GM23338 (cell line): ENCODE results near the gene CAMTA1. TPM values are rescaled to one million over a fixed set of nuclear protein-coding genes. Genes with fewer than 3 reads are reported as not detected.

Experiments
- ATAC-seq: fragments of 200-7000 bp; cut with Tn5 transposase; 3 replicates; pipeline ENCODE4 v1.9.1; 2020
- DNase-seq: peaks from one replicate; pipeline ENCODE4 v3.0.0-alpha.2; 2015; ENCODE audit warnings: low spot score
- H2AFZ ChIP-seq: fragments of 200-600 bp; sonication (generic); 2 replicates; pipeline ENCODE4 v1.8.0; 2016; ENCODE audit warnings: antibody characterized with exemption, mild to moderate bottlenecking, moderate library complexity
- H3F3A ChIP-seq: fragments of 200-600 bp; sonication (generic); replicated peaks from 2 replicates; pipeline ENCODE4 v1.8.0; 2017; ENCODE audit warnings: antibody characterized with exemption, mixed run types, low read depth
- H3K27ac ChIP-seq: fragments of 200-600 bp; sonication (generic); 2 replicates; pipeline ENCODE4 v1.6.1; 2016; ENCODE audit warnings: low read depth
- H3K27me3 ChIP-seq: fragments of 200-600 bp; sonication (generic); 2 replicates; pipeline ENCODE4 v1.8.0; 2016; ENCODE audit warnings: mild to moderate bottlenecking, mixed run types, moderate library complexity; ENCODE audit not compliant: insufficient read depth
- H3K36me3 ChIP-seq: fragments of 200-600 bp; sonication (generic); 2 replicates; pipeline ENCODE4 v1.8.0; 2016; ENCODE audit warnings: mild to moderate bottlenecking; ENCODE audit not compliant: insufficient read depth
- H3K4me1 ChIP-seq: fragments of 200-600 bp; sonication (generic); 2 replicates; pipeline ENCODE4 v1.8.0; 2016; ENCODE audit warnings: mild to moderate bottlenecking, moderate library complexity; ENCODE audit not compliant: insufficient read depth
- H3K4me2 ChIP-seq: fragments of 200-600 bp; sonication (generic); 2 replicates; pipeline ENCODE4 v1.7.1; 2017; ENCODE audit warnings: mixed run types
- H3K4me3 ChIP-seq: fragments of 200-600 bp; sonication (generic); 2 replicates; pipeline ENCODE4 v1.6.1; 2016; ENCODE audit warnings: mixed run types
- H3K79me2 ChIP-seq: fragments of 200-600 bp; sonication (generic); replicated peaks from 2 replicates; pipeline ENCODE4 v1.8.0; 2017; ENCODE audit warnings: mild to moderate bottlenecking; ENCODE audit not compliant: insufficient read depth
- H3K9me2 ChIP-seq: fragments of 200-600 bp; sonication (generic); 2 replicates; pipeline ENCODE4 v1.8.0; 2017; ENCODE audit not compliant: insufficient read depth
- H4K20me1 ChIP-seq: fragments of 200-600 bp; sonication (generic); replicated peaks from 2 replicates; pipeline ENCODE4 v1.8.0; 2017; ENCODE audit warnings: mild to moderate bottlenecking; ENCODE audit not compliant: insufficient read depth
- H3K27ac Mint-ChIP-seq: 2 replicates; pipeline ENCODE4 v1.8.0; 2020; ENCODE audit warnings: inconsistent platforms, mild to moderate bottlenecking, moderate library complexity, mixed read lengths
- H3K27me3 Mint-ChIP-seq: 3 replicates; pipeline ENCODE4 v1.8.0; 2022; ENCODE audit warnings: low read depth, mild to moderate bottlenecking, moderate library complexity, mixed read lengths, inconsistent platforms; ENCODE audit not compliant: insufficient read depth, poor library complexity
- H3K36me3 Mint-ChIP-seq: 3 replicates; pipeline ENCODE4 v1.8.0; 2021; ENCODE audit warnings: low read depth, mild to moderate bottlenecking, inconsistent platforms, moderate library complexity, mixed read lengths
- H3K4me1 Mint-ChIP-seq: 3 replicates; pipeline ENCODE4 v1.8.0; 2020; ENCODE audit warnings: mild to moderate bottlenecking, inconsistent platforms, mixed read lengths
- H3K4me3 Mint-ChIP-seq: 3 replicates; pipeline ENCODE4 v1.8.0; 2021; ENCODE audit warnings: moderate library complexity, mild to moderate bottlenecking, inconsistent platforms, mixed read lengths
- H3K9me3 Mint-ChIP-seq: 3 replicates; pipeline ENCODE4 v1.8.0; 2020; ENCODE audit warnings: moderate library complexity, mild to moderate bottlenecking, inconsistent platforms, mixed read lengths
- CREB1 ChIP-seq: fragments of 250-450 bp; sonication (Bioruptor Pico); IDR thresholded peaks from 2 replicates; pipeline ENCODE4 v1.5.0; 2020; ENCODE audit warnings: low read depth, mild to moderate bottlenecking, moderate library complexity
- EZH2 ChIP-seq: fragments of 200-600 bp; sonication (generic); IDR thresholded peaks from one replicate; pipeline ENCODE4 v1.8.0; 2017; ENCODE audit warnings: antibody characterized with exemption, mild to moderate bottlenecking, low read depth; ENCODE audit not compliant: unreplicated experiment
- EZH2phosphoT487 ChIP-seq: fragments of 200-600 bp; sonication (generic); IDR thresholded peaks from one replicate; pipeline ENCODE4 v1.8.1; 2018; ENCODE audit warnings: antibody characterized with exemption; ENCODE audit not compliant: unreplicated experiment
- JUNB ChIP-seq: IDR thresholded peaks from one replicate; pipeline ENCODE4 v1.6.1; 2016; ENCODE audit warnings: antibody characterized with exemption; ENCODE audit not compliant: unreplicated experiment
- NANOG ChIP-seq: IDR thresholded peaks from 2 replicates; pipeline ENCODE4 v1.6.1; 2016; ENCODE audit warnings: antibody characterized with exemption, borderline replicate concordance
- POLR2AphosphoS5 ChIP-seq: IDR thresholded peaks from 2 replicates; pipeline ENCODE4 v1.6.1; 2016; ENCODE audit warnings: antibody characterized with exemption, low read depth
- STAT1 ChIP-seq: IDR thresholded peaks from one replicate; pipeline ENCODE4 v1.6.1; 2016; ENCODE audit warnings: antibody characterized with exemption; ENCODE audit not compliant: unreplicated experiment
- ZNF114 ChIP-seq: fragments of 250-450 bp; sonication (Bioruptor Pico); IDR thresholded peaks from 2 replicates; pipeline ENCODE4 v1.5.0; 2020; ENCODE audit warnings: mild to moderate bottlenecking, moderate library complexity
- ZNF331 ChIP-seq: fragments of 250-450 bp; sonication (Bioruptor Pico); IDR thresholded peaks from 2 replicates; pipeline ENCODE4 v1.5.0; 2020; ENCODE audit warnings: low read depth, mild to moderate bottlenecking, moderate library complexity
- polyA plus RNA-seq: library from polyadenylated mRNA; unstranded; fragments of >200 nt; fragmentation: Nextera tagmentation; extraction: Ambion mirVana; gene quantifications from 2 replicates; pipeline ENCODE4 v1.2.1, GENCODE V29; 2016
- total RNA-seq: library from RNA; depleted of rRNA; stranded (reverse); fragments of >200 nt; shearing (Covaris generic); gene quantifications from 2 replicates; pipeline ENCODE4 v1.2.3, GENCODE V29; 2014
- TF ChIP-seq, protein P1 (sequence below): IDR thresholded peaks from 2 replicates; pipeline ENCODE4 v1.6.1; 2016; ENCODE audit warnings: antibody characterized with exemption
- TF ChIP-seq, protein P2 (sequence below): fragments of 250-450 bp; sonication (Bioruptor Pico); IDR thresholded peaks from 2 replicates; pipeline ENCODE4 v1.5.0; 2020; ENCODE audit warnings: mild to moderate bottlenecking, moderate library complexity
- TF ChIP-seq, protein P3 (sequence below): IDR thresholded peaks from one replicate; pipeline ENCODE4 v1.6.1; 2018; ENCODE audit warnings: antibody characterized with exemption; ENCODE audit not compliant: unreplicated experiment
- TF ChIP-seq, protein P4 (sequence below), 2 experiments: fragments of 200-600 bp in 1 of 2; sonication (generic) in 1 of 2; conservative IDR thresholded peaks; 2 replicates each; pipeline versions ENCODE4 v1.5.1 to v1.6.1; 2016 to 2017; ENCODE audit warnings: antibody characterized with exemption in 2 of 2, low read depth in 2 of 2, mild to moderate bottlenecking in 2 of 2, moderate library complexity in 1 of 2

The CAMTA1 gene
- total and polyA plus RNA-seq, 2 experiments from 2014 or later = 115 to 519 TPM

DNA sequence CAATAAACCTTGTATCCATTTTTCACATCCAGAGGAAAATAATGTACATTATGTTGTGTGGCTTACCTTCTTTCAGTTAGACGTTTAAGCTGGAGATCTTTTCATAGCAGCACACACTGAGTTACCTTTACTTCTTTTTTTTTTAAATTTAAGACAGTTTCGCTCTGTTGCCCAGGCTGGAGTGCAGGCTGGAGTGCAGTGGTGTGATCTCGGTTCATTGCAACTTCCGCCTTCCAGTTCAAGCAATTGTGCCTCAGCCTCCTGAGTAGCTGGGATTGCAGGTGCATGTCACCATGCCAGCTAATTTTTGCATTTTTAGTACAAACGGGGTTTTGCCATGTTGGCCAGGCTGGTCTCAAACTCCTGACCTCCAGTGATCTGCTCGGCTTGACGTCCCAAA, 7.4 kb upstream of the CAMTA1 start:
- TF ChIP-seq EZH2 (no peak), ZNF114 (no peak), POLR2AphosphoS5 (no peak), CREB1 (CRISPR knock-in tag) (no peak), EZH2phosphoT487 (no peak), NANOG (no peak), ZNF331 (no peak), STAT1 (no peak), JUNB (no peak)
- TF ChIP-seq, protein P1, sequence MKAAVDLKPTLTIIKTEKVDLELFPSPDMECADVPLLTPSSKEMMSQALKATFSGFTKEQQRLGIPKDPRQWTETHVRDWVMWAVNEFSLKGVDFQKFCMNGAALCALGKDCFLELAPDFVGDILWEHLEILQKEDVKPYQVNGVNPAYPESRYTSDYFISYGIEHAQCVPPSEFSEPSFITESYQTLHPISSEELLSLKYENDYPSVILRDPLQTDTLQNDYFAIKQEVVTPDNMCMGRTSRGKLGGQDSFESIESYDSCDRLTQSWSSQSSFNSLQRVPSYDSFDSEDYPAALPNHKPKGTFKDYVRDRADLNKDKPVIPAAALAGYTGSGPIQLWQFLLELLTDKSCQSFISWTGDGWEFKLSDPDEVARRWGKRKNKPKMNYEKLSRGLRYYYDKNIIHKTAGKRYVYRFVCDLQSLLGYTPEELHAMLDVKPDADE = no peak
- TF ChIP-seq, protein P2, sequence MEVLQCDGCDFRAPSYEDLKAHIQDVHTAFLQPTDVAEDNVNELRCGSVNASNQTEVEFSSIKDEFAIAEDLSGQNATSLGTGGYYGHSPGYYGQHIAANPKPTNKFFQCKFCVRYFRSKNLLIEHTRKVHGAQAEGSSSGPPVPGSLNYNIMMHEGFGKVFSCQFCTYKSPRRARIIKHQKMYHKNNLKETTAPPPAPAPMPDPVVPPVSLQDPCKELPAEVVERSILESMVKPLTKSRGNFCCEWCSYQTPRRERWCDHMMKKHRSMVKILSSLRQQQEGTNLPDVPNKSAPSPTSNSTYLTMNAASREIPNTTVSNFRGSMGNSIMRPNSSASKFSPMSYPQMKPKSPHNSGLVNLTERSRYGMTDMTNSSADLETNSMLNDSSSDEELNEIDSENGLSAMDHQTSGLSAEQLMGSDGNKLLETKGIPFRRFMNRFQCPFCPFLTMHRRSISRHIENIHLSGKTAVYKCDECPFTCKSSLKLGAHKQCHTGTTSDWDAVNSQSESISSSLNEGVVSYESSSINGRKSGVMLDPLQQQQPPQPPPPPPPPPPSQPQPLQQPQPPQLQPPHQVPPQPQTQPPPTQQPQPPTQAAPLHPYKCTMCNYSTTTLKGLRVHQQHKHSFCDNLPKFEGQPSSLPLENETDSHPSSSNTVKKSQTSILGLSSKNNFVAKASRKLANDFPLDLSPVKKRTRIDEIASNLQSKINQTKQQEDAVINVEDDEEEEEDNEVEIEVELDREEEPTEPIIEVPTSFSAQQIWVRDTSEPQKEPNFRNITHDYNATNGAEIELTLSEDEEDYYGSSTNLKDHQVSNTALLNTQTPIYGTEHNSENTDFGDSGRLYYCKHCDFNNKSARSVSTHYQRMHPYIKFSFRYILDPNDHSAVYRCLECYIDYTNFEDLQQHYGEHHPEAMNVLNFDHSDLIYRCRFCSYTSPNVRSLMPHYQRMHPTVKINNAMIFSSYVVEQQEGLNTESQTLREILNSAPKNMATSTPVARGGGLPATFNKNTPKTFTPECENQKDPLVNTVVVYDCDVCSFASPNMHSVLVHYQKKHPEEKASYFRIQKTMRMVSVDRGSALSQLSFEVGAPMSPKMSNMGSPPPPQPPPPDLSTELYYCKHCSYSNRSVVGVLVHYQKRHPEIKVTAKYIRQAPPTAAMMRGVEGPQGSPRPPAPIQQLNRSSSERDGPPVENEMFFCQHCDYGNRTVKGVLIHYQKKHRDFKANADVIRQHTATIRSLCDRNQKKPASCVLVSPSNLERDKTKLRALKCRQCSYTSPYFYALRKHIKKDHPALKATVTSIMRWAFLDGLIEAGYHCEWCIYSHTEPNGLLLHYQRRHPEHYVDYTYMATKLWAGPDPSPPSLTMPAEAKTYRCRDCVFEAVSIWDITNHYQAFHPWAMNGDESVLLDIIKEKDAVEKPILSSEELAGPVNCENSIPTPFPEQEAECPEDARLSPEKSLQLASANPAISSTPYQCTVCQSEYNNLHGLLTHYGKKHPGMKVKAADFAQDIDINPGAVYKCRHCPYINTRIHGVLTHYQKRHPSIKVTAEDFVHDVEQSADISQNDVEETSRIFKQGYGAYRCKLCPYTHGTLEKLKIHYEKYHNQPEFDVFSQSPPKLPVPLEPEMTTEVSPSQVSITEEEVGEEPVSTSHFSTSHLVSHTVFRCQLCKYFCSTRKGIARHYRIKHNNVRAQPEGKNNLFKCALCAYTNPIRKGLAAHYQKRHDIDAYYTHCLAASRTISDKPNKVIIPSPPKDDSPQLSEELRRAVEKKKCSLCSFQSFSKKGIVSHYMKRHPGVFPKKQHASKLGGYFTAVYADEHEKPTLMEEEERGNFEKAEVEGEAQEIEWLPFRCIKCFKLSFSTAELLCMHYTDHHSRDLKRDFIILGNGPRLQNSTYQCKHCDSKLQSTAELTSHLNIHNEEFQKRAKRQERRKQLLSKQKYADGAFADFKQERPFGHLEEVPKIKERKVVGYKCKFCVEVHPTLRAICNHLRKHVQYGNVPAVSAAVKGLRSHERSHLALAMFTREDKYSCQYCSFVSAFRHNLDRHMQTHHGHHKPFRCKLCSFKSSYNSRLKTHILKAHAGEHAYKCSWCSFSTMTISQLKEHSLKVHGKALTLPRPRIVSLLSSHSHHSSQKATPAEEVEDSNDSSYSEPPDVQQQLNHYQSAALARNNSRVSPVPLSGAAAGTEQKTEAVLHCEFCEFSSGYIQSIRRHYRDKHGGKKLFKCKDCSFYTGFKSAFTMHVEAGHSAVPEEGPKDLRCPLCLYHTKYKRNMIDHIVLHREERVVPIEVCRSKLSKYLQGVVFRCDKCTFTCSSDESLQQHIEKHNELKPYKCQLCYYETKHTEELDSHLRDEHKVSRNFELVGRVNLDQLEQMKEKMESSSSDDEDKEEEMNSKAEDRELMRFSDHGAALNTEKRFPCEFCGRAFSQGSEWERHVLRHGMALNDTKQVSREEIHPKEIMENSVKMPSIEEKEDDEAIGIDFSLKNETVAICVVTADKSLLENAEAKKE (CRISPR knock-in tag) = no peak
- TF ChIP-seq, protein P3, sequence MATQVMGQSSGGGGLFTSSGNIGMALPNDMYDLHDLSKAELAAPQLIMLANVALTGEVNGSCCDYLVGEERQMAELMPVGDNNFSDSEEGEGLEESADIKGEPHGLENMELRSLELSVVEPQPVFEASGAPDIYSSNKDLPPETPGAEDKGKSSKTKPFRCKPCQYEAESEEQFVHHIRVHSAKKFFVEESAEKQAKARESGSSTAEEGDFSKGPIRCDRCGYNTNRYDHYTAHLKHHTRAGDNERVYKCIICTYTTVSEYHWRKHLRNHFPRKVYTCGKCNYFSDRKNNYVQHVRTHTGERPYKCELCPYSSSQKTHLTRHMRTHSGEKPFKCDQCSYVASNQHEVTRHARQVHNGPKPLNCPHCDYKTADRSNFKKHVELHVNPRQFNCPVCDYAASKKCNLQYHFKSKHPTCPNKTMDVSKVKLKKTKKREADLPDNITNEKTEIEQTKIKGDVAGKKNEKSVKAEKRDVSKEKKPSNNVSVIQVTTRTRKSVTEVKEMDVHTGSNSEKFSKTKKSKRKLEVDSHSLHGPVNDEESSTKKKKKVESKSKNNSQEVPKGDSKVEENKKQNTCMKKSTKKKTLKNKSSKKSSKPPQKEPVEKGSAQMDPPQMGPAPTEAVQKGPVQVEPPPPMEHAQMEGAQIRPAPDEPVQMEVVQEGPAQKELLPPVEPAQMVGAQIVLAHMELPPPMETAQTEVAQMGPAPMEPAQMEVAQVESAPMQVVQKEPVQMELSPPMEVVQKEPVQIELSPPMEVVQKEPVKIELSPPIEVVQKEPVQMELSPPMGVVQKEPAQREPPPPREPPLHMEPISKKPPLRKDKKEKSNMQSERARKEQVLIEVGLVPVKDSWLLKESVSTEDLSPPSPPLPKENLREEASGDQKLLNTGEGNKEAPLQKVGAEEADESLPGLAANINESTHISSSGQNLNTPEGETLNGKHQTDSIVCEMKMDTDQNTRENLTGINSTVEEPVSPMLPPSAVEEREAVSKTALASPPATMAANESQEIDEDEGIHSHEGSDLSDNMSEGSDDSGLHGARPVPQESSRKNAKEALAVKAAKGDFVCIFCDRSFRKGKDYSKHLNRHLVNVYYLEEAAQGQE = no peak
- TF ChIP-seq, protein P4, sequence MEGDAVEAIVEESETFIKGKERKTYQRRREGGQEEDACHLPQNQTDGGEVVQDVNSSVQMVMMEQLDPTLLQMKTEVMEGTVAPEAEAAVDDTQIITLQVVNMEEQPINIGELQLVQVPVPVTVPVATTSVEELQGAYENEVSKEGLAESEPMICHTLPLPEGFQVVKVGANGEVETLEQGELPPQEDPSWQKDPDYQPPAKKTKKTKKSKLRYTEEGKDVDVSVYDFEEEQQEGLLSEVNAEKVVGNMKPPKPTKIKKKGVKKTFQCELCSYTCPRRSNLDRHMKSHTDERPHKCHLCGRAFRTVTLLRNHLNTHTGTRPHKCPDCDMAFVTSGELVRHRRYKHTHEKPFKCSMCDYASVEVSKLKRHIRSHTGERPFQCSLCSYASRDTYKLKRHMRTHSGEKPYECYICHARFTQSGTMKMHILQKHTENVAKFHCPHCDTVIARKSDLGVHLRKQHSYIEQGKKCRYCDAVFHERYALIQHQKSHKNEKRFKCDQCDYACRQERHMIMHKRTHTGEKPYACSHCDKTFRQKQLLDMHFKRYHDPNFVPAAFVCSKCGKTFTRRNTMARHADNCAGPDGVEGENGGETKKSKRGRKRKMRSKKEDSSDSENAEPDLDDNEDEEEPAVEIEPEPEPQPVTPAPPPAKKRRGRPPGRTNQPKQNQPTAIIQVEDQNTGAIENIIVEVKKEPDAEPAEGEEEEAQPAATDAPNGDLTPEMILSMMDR (conservative IDR thresholded peaks at IDR 0.05; ENCODE audit: low read depth in 2 of 2) = no peak
- no peak for ATAC-seq

More for the DNA sequence above, 7.4 kb upstream of the CAMTA1 start:
- Histone ChIP-seq H4K20me1 (no peaks in the 10 kb centered on the region), H3K4me3 (no peak overlapping the region), H3K9me2 (no peaks in the 10 kb centered on the region), H2AFZ (no peak overlapping the region), H3K36me3 (no peaks in the 10 kb centered on the region), H3F3A (no peaks in the 10 kb centered on the region), H3K27me3 (no peaks in the 10 kb centered on the region), H3K4me1 (0 out of 2 replicates have a peak, but pooled peaks cover 1% of the 10 kb centered on the region), H3K27ac (no peak overlapping the region), H3K79me2 (peaks cover under 1% of the 10 kb centered on the region; the same call in 1 of the 2 replicates), H3K4me2 (no peak overlapping the region)
- no peaks in the 10 kb centered on the region for H3K4me1 Mint-ChIP-seq
- H3K4me3 Mint-ChIP-seq = no peak overlapping the region
- no peaks in the 10 kb centered on the region for H3K36me3 Mint-ChIP-seq
- no peak for DNase-seq
- 0 out of 3 replicates have a peak, but pooled peaks cover 4% of the 10 kb centered on the region for H3K9me3 Mint-ChIP-seq
- peaks cover 8% of the 10 kb centered on the region for H3K27me3 Mint-ChIP-seq
- H3K27ac Mint-ChIP-seq = no peak overlapping the region
